Measurements from ENCODE around the gene PDLIM7.

Gene PDLIM7

GRCh38 chr5:177475563-177476427 is 21.6 kb downstream of the PDLIM7 start:
- in situ Hi-C loops (cut with HindIII; ENCODE audit: low sequenced_read_pairs), result no loop called here

GRCh38 chr5:177474846-177475562 is 22.4 kb downstream of the PDLIM7 start:
- in situ Hi-C loops (cut with HindIII; ENCODE audit: low sequenced_read_pairs), result no loop called here

DNA sequence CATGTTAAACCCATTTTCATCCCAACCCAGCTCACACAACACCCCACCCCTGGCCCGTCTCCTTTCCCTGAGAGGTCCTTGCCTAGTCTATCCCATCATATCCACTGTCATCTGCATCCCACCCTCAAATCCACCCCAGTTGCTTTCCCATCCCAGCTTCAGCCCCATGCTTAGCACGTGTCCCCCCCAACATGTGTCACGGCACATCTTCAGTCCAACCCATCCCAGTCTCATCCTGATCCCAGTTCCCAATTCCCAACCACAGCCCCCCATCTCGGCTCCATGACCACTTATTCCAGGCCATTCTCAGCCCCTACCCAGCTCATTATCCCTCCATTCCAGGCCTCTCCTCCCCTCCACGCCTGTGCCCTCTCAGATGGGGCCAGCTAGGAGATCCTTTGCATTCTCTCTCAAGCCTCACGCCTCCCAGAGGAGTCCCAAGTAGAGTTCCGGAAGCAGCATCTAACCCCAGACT is 23.4 kb downstream of the PDLIM7 start:
- in situ Hi-C loops (cut with HindIII; ENCODE audit: low sequenced_read_pairs), result no loop called here

DNA sequence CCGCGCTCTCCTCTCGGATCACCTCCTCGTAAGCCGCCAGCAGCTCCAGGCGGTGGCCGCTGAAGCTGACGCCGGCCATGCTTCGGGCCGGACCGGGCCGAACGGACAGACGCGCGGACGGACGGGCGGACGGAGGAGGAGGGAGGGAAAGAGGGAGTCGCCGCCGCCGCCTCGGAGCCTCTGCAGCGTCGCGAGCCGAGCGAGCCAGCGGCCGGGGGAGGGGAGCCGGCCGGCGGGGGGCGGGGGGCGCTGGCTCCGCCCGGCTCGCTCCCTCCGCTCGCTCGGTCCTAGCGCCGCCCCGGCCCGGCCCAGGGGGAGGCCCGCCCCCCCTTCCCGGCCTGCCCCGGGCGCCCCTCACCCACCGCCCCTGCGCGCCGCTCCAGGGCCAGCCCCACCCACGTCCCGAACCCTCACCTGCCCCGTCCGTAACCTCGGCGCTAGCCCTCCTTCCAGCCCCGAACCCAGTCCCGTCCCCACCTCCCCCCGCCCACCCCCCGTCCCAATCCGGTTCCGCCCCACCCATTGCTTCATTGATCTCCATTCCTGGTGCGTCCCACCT is 23.9 kb downstream of the PDLIM7 start, which contains the start of gene DBN1:
Gene DBN1, minus strand, starts transcription at position 192 of the 559 bp plus-strand sequence. Its CDS starts 113 bp downstream, at position 79.
- in situ Hi-C loops (cut with HindIII; ENCODE audit: low sequenced_read_pairs), result no loop called here

GRCh38 chr5:177472460-177473442 is 24.7 kb downstream of the PDLIM7 start:
- in situ Hi-C loops (cut with HindIII; ENCODE audit: low sequenced_read_pairs), result no loop called here

- in situ Hi-C loops (cut with HindIII; ENCODE audit: low sequenced_read_pairs), result no loop called here
Observed at GRCh38 chr5:177471610-177472356, 25.6 kb downstream of the PDLIM7 start.

GRCh38 chr5:177470759-177471536 is 26.5 kb downstream of the PDLIM7 start:
- in situ Hi-C loops (cut with HindIII; ENCODE audit: low sequenced_read_pairs), result no loop called here

DNA sequence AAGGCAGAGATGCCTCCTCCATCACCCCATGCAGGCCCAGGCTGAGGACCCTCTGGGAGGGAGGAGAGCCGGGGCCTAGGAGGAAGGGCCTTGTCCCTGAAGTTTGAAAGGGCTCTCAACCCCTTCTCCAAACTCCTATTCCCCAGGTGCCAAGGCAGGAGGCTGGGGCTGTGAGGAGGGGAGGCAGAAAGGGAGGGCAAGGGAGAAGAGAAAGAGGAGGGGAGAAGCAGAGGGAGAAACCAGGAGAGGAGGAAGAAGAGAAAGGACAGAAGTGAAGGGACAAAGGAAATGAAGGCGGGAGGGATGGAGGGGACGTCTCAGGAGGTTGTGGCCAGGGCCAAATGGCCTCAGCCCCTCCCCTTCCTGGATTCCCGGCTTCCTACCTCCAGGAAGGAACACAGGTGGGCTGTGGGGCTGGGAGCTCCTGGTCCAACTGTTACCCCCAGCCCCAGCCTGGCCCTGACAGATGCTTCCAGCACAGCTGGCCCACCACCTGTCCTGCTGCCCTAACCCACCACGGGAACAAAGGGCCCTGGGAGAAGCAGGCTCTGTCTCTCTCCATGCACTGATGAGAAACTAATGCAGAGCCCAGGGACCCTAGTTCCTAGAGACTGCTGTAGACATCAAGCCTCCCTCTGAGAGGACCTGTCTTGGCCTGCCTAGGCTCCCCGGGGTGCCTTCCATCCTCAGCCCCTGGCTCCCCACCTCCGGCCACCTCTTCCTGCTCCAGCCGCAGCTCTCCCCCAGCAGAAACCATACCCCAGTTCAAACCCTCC is 27.5 kb downstream of the PDLIM7 start:
- in situ Hi-C loops (cut with HindIII; ENCODE audit: low sequenced_read_pairs), result loop anchor here (5.0 kb wide), 1 partner anchor 42 kb away; no protein-coding TSS in a partner anchor

GRCh38 chr5:177468685-177469628 is 28.4 kb downstream of the PDLIM7 start:
- in situ Hi-C loops (cut with HindIII; ENCODE audit: low sequenced_read_pairs), result loop anchor here (5.0 kb wide), 1 partner anchor 43 kb away; no protein-coding TSS in a partner anchor

DNA sequence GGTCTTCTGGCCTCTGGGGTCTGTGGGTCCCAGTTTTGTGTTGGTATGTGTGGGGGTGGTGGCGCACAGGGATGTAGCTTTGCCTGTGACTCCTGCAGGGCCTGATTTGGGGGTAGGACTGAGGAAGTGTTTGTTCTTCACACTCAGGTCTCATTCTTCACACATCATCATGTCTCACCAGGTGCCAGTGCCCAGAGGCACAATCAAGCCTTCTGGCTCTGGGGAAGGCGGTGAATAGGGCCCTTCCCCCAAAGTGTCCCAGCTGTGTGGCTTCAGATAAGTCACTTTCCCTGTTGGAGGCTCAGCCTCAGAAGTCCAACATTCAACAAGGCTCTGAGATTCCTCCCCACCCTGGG is 29.1 kb downstream of the PDLIM7 start:
- in situ Hi-C loops (cut with HindIII; ENCODE audit: low sequenced_read_pairs), result loop anchor here (5.0 kb wide), 1 partner anchor 44 kb away; no protein-coding TSS in a partner anchor

DNA sequence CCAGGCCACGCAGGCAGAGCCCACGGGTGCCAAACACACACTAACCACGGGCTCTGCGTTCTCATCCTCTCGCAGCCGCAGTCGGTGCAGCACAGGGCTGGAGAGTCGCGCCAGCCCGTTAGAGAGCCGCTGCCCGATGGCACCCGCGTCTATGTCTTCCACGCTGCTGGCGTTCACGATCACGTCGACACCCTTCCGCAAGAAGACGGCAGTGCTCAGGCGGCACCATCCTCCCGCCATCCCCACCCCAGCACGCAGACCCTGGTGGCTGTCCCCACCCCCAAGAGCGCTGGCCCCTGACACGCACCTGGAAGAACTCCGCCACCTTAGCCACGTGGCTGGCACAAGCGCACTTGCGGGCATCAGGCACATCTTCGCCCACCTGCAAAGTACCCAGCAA is 30.0 kb downstream of the PDLIM7 start:
- in situ Hi-C loops (cut with HindIII; ENCODE audit: low sequenced_read_pairs), result loop anchor here (5.0 kb wide), 1 partner anchor 45 kb away; no protein-coding TSS in a partner anchor

- in situ Hi-C loops (cut with HindIII; ENCODE audit: low sequenced_read_pairs), result loop anchor here (5.0 kb wide), 1 partner anchor 45 kb away; no protein-coding TSS in a partner anchor
Observed at GRCh38 chr5:177466861-177467260, 30.5 kb downstream of the PDLIM7 start.

DNA sequence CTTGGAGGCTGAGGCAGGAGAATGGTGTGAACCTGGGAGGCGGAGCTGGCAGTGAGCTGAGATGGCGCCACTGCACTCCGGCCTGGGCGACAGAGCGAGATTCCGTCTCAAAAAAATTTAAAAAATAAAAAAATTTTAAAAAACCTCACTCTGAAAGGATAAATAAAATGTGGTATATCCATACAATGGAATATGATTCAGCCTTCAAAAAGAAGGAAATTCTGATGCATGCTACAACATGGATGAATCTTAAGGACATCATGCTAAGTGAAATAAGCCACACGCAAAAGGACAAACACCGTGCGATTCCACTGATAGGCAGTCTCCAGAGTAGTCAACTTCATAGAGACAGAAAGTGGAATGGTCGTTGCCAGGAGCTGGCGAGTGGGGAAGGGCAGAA is 32.4 kb downstream of the PDLIM7 start:
- in situ Hi-C loops (cut with HindIII; ENCODE audit: low sequenced_read_pairs), result loop anchor here (5.0 kb wide), 1 partner anchor 47 kb away; no protein-coding TSS in a partner anchor

DNA sequence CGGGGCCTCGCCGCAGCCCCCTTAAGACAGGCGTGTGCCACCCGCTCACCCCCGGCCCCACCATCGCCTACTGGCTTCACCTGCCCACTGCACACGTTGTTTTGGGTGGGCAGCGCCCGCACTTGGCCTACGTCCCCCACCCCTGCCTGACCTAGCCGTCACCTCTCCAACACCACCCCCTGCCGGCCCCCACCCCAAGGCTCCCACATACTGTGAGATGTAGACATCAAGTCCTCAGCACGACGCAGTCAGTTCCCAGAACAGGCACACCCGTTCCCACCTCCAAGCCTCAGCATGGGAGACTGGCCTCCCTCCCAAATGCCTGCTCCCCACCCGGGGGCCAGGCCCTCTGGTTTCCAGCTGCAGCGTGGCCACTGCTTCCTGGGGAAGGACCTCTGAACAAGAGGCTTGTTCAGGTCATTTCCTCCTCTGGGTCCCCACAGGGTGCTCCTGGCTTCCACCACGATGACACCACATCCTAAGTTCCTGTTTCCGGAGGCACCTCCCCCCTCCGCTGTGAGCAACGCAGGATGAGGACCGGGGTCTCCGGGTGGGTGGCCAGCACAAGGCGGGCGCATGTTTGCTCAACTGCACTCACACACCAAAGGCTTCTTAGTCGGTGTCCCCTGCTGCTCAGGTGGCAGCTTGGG is 35.3 kb downstream of the PDLIM7 start:
- in situ Hi-C loops (cut with HindIII; ENCODE audit: low sequenced_read_pairs), result no loop called here

GRCh38 chr5:177459819-177460628 is 37.4 kb downstream of the PDLIM7 start:
- in situ Hi-C loops (cut with HindIII; ENCODE audit: low sequenced_read_pairs), result no loop called here
